Measurements from ENCODE around the gene WHAMM.
"Not testable (repeated sequence)": the region's sequence is repeated elsewhere in the genome, so short reads cannot be mapped to it uniquely, and the experiment has no call there.

Gene WHAMM, protein sequence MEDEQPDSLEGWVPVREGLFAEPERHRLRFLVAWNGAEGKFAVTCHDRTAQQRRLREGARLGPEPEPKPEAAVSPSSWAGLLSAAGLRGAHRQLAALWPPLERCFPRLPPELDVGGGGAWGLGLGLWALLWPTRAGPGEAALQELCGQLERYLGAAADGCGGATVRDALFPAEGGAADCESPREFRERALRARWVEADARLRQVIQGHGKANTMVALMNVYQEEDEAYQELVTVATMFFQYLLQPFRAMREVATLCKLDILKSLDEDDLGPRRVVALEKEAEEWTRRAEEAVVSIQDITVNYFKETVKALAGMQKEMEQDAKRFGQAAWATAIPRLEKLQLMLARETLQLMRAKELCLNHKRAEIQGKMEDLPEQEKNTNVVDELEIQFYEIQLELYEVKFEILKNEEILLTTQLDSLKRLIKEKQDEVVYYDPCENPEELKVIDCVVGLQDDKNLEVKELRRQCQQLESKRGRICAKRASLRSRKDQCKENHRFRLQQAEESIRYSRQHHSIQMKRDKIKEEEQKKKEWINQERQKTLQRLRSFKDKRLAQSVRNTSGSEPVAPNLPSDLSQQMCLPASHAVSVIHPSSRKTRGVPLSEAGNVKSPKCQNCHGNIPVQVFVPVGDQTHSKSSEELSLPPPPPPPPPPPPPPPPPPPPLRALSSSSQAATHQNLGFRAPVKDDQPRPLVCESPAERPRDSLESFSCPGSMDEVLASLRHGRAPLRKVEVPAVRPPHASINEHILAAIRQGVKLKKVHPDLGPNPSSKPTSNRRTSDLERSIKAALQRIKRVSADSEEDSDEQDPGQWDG

DNA sequence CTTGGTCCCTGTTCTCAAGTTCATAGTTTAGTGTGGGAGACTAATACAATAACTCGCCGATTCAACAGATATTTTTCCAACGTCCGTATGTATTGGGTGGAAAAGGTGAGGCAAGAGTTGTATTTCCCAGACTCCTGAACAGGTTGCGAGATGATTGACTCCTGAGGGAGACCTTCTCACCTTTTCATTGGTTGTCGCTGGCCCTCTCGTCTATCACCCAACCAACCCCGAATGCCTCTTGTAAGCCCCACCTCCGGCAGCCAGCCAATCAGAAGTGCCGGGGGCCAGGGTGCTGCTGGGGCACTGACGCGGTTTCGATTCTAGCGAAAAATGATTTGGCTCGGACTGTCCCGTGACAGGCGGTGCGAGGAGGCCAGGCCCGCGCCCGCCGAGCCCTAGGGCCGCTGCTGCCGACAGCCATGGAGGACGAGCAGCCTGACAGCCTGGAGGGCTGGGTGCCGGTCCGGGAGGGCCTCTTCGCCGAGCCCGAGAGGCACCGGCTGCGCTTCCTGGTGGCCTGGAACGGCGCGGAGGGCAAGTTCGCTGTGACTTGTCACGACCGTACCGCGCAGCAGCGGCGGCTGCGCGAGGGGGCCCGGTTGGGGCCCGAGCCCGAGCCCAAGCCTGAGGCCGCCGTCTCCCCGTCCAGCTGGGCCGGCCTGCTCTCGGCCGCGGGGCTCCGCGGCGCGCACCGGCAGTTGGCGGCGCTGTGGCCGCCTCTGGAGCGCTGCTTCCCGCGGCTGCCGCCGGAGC is at the start of gene WHAMM:
Gene WHAMM, plus strand, starts transcription at position 321 of the 753 bp plus-strand sequence. Its CDS starts 99 bp downstream, at position 420.
- peak; percentile 93 for DNase-seq

DNA sequence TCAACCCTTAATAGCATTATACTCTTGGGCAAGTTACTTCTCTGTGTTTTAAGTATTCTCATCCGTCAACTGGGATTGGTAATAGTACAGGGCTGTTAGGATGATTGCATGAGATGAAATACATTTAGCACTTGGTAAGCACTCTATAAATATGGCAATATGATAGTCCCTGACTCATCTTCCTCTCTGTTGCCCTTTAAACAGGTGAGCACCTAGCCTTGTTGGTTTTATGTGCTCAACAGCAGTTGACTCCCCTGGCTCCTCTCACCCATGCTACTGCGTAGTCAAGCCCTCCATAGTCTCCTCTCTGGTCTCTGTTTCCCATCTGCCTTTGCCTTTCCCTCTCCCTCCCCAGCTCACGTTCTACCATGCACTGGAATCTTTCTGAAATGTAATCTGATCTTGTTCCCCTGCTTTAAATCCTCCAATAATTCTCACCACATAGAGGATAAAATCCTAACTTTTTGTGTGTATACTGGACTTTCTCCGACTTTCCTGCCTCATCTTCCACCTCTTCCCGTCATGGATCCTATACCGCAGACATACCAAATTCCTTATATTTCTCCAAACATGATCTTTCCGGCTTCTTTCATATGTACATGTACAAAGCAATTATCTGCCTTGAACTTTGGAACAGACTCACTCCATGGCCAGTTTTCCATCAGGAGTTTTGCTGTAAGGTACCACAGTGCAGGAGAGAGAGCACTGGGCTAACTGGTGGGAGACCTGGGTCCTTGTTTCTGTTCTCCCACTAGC is 45.9 kb upstream of the WHAMM start:
- DNase-seq, result no peak

GRCh38 chr15:82764117-82764490 is 45.3 kb upstream of the WHAMM start:
- no peak for DNase-seq

DNA sequence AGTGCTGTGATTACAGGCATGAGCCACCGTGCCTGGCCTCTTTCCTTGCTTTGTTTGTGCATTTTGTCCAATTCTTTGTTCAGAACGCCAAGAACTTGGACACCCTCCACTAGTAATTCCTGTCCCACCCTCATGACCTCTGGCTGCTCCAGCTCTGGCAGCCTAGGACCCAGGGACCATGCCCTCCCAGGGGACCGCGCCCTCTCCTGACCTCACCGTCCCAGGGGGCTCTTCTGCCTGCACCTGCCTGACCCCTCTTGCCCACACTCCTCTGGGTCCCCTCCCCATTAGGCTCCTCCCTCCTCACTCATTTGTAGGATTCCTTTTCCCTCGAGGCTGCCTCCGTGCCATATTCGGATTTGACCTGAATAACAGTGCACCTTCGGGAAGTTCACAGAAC is 44.7 kb upstream of the WHAMM start:
- no peak for DNase-seq

DNA sequence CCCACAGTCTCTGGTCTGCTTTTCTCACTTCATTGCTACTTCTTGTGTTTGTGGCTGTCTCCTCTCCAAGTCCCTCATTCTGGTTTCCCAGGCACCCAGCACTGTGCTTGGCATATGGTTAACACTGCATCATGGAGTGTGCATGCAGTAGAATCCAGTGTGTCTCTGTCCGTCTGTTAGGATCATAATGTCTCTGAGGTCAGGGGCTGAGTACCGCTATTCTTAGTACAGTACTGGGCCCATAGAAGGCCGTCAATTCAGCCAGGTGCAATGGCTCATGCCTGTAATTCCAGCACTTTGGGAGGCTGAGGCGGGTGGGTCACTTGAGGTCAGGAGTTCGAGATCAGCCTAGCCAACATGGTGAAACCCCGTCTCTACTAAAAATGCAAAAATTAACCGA is 43.2 kb upstream of the WHAMM start:
- DNase-seq, result not testable (repeated sequence)

- no peak for DNase-seq
These were observed 42.1 kb upstream of the WHAMM start for GRCh38 chr15:82767163-82767829.

GRCh38 chr15:82768414-82769054 is 40.9 kb upstream of the WHAMM start:
- DNase-seq, result no peak

DNA sequence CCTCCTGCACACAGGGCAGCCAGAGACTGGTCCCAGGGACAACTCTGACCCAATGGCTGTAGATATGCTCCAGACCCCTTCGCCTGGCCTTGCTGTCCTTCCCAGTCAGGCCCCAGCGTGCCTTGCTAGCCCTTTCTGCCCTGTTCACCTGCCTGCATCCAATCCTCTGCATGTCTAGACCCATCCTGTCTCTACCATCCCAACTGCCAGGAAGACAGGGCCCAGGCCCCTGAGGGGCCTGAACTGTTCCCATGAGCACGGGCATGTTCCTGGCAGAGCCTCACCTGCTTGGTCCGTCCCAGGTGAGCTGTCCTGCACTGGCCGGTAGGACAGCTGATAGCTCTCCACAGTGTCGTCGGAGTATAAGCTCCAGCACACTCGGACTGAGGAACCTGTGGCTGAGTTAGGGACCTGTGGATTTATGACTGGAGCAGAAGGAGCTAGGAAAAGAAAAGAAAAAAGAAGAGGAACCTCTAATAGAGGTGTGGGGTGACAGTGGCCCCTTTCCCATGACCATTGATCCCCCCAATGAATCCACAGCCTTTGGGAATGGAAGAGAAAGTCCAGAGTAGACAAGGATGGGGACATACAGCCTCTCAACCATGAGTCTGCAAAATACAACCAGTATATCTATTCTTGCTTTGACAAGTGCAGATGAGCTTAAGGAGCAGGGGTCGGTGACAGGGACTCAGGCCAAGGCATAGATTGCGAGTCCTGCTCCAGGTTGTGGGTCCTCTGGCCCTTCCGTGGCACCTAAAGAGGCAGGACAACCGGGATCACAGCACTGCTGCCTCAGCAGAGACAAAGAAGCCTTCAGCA is 37.4 kb upstream of the WHAMM start:
- no peak for DNase-seq

- no peak for DNase-seq
These were observed 34.9 kb upstream of the WHAMM start for GRCh38 chr15:82774496-82774895.

GRCh38 chr15:82778755-82779154 is 30.7 kb upstream of the WHAMM start:
- no peak for DNase-seq

DNA sequence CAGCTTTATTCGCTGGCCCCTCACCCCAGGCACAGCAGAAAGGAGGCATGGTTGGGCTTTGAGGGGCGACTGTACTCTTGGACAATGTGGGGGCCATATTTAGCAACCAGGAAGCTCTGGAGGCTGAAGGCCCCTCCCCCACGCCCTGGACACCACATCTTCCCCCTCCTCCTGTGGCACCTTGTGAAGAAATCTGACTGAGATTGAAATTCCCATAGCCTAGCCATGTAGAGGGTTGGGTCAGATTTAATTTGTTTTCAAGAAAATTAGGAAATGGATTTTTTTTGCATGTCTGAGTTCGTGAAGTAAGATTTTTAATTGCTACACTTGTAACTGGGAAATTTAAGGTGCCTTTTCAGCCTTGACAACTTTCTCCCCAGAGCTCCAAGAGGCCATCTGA is 28.1 kb upstream of the WHAMM start:
- DNase-seq, result no peak

- no peak for DNase-seq
These were observed 20.9 kb upstream of the WHAMM start for GRCh38 chr15:82788496-82788895.

- no peak for DNase-seq
These were observed 19.9 kb upstream of the WHAMM start for GRCh38 chr15:82789491-82789890.

DNA sequence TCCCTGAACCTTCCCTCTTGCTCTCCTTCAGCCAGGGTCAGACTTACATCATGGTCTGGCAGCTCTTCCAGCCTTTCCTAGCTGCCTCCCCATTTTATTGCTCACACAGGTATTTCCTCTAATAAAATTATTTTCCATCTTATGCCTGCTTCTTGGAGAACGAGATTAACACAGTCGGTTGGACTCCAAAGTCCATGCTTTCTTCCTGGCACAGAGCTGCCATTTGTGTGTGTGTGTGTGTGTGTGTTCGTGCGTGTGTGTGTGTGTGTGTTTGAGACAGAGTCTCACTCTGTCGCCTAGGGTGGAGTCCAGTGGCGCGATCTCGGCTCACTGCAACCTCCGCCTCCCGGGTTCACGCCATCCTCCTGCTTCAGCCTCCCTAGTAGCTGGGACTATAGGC is 19.1 kb upstream of the WHAMM start:
- no peak for DNase-seq

- no peak for DNase-seq
These were observed 17.4 kb upstream of the WHAMM start for GRCh38 chr15:82792068-82792467.

- no peak for DNase-seq
These were observed 15.7 kb upstream of the WHAMM start for GRCh38 chr15:82793737-82794136.

GRCh38 chr15:82798104-82798503 is 11.3 kb upstream of the WHAMM start:
- no peak for DNase-seq

DNA sequence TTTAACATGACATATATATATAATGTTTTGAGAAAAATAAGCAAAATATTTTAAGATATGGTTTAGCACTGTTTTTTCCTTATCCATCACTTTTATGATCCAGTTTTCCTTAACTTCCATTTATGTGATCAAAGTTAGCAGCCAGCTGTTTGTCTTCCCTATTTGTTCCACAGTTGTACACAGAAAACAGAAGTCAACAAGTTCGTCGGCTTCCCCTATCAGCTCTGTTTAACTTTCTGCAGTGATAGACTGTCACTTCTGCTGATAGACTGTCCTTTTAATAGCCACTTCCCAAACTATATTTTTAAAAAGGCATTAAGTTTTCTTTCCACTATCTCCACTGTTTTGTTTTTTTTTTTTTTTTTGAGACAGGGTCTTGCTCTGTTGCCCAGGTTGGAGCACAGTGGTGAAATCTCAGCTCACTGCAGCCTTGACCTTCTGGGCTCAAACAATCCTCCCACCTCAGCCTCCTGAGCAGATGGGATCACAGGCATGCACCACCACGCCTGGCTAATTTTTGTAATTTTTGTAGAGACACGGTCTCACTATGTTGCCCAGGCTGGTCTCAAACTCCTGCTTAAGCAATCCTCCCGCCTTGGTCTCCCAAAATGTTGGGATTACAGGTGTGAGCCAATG is 10.8 kb upstream of the WHAMM start:
- DNase-seq, result no peak

GRCh38 chr15:82799183-82799841 is 10.1 kb upstream of the WHAMM start:
- DNase-seq, result no peak

GRCh38 chr15:82802497-82802896 is 6.9 kb upstream of the WHAMM start:
- no peak for DNase-seq
